Thyroid gland (tissue), 4 donors: ENCODE measurements around the gene ACVR2B. TPM values are rescaled to one million over a fixed set of nuclear protein-coding genes. Genes with fewer than 3 reads are reported as not detected.

Experiments used
- DNase-seq, 2 donors: peaks; one replicate each; pipeline ENCODE4 v3.0.0-alpha.2; 2019
- H3K27ac ChIP-seq, 3 donors: fragments of 200-600 bp; sonication (generic); 1 replicate in 2 of 3; 2 replicates in 1 of 3; pipeline ENCODE4 v1.5.1; 2016 to 2019; ENCODE audit warnings: mild to moderate bottlenecking in 1 of 3, moderate library complexity in 1 of 3
- H3K27me3 ChIP-seq: fragments of 200-600 bp; sonication (generic); one replicate; pipeline ENCODE4 v1.5.1; 2019
- H3K36me3 ChIP-seq, 2 donors: fragments of 200-600 bp; sonication (generic); one replicate each; pipeline ENCODE4 v1.5.1; 2016 to 2019
- H3K4me1 ChIP-seq, 2 donors: fragments of 200-600 bp; sonication (generic); one replicate each; pipeline ENCODE4 v1.5.1; 2017 to 2019
- H3K4me3 ChIP-seq, 3 donors: fragments of 200-600 bp; sonication (generic); replicated peaks in 1 of 3; 1 replicate in 2 of 3; 2 replicates in 1 of 3; pipeline ENCODE4 v1.5.1; 2016; ENCODE audit warnings: mild to moderate bottlenecking in 1 of 3
- H3K9me3 ChIP-seq: fragments of 200-600 bp; sonication (generic); one replicate; pipeline ENCODE4 v1.5.1; 2017
- CTCF ChIP-seq, 6 experiments: fragments of 200-600 bp in 3 of 6; fragments of 450-650 bp in 3 of 6; sonication (generic) in 3 of 6; IDR thresholded peaks; one replicate each; pipeline ENCODE4 v1.5.1; 2016 to 2019; ENCODE audit warnings: antibody characterized with exemption in 6 of 6, mild to moderate bottlenecking in 2 of 6, inconsistent platforms in 1 of 6, moderate library complexity in 1 of 6
- POLR2A ChIP-seq, 2 donors: fragments of 450-650 bp; IDR thresholded peaks; one replicate each; pipeline ENCODE4 v1.6.1; 2017; ENCODE audit warnings: antibody characterized with exemption in 2 of 2, mild to moderate bottlenecking in 2 of 2, moderate library complexity in 1 of 2
- WGBS, 2 donors: methylation state at CpG; one replicate each; pipeline ENCODE4 v1.1.5; 2017; 5-methylcytosine and 5-hydroxymethylcytosine counted together
- intact Hi-C: fragments of 100-400 bp; cut with DNase I; formaldehyde crosslinking; loops from one replicate; pipeline ENCODE4 v1.15.1; 2023
- total RNA-seq, 4 donors: library from RNA; depleted of rRNA; stranded (reverse); fragments of >200 nt; gene quantifications; one replicate each; pipeline ENCODE4 v1.2.3, GENCODE V29; 2016

The ACVR2B gene
- total RNA-seq, 4 donors from 2014 or later, result 5.1 to 12.2 (median 7.7) TPM

GRCh38 chr3:38473229-38473628 lies 19.5 kb downstream of the ACVR2B start:
- Histone ChIP-seq H3K4me1 (peaks cover 11 to 17% of the 10 kb centered on the region in 2 donors), H3K36me3 (no peaks in the 10 kb centered on the region), H3K27me3 (no peaks in the 10 kb centered on the region), H3K9me3 (no peaks in the 10 kb centered on the region), H3K4me3 (no peak overlapping the region), H3K27ac (no peak overlapping the region)
- intact Hi-C loops, result loop anchor here (10.0 kb wide), 1 partner anchor 348 kb away; no protein-coding TSS in a partner anchor
- TF ChIP-seq POLR2A (IDR thresholded peaks at IDR 0.05) (no peak), CTCF (IDR thresholded peaks at IDR 0.05) (no peak)
- peak; percentile 20 to 23 for DNase-seq
- 92 to 100% methylated on average over 2 of the region's 2 CpGs for WGBS, 2 donors

- TF ChIP-seq POLR2A (IDR thresholded peaks at IDR 0.05), result no peak
- TF ChIP-seq CTCF (IDR thresholded peaks at IDR 0.05), result no peak
- DNase-seq, result no peak
- H3K9me3 ChIP-seq, result no peaks in the 10 kb centered on the region
- 86 to 88% methylated on average over 6 of the region's 7 CpGs for WGBS, 2 donors
- H3K27ac ChIP-seq, result no peak overlapping the region
- no peaks in the 10 kb centered on the region for H3K36me3 ChIP-seq
- H3K4me1 ChIP-seq, result peaks cover 11 to 17% of the 10 kb centered on the region in 2 donors
- H3K4me3 ChIP-seq, result no peak overlapping the region
- intact Hi-C loops, result loop anchor here (10.0 kb wide), 1 partner anchor 350 kb away; no protein-coding TSS in a partner anchor
- no peaks in the 10 kb centered on the region for H3K27me3 ChIP-seq
Measured at GRCh38 chr3:38474928-38475605, 21.4 kb downstream of the ACVR2B start.

- 89 to 100% methylated on average over 6 of the region's 6 CpGs for WGBS, 2 donors
- Histone ChIP-seq H3K4me3 (no peak overlapping the region), H3K4me1 (peaks cover 11 to 17% of the 10 kb centered on the region in 2 donors), H3K27ac (no peak overlapping the region), H3K36me3 (peaks cover 2 to 5% of the 10 kb centered on the region in 2 donors), H3K27me3 (no peaks in the 10 kb centered on the region), H3K9me3 (no peaks in the 10 kb centered on the region)
- intact Hi-C loops, result loop anchor here (10.0 kb wide), 1 partner anchor 351 kb away; no protein-coding TSS in a partner anchor
- TF ChIP-seq POLR2A (IDR thresholded peaks at IDR 0.05), result no peak
- DNase-seq, result no peak
Measured at GRCh38 chr3:38475716-38476115, 22.0 kb downstream of the ACVR2B start.

GRCh38 chr3:38476157-38476756 lies 22.6 kb downstream of the ACVR2B start:
- WGBS, 2 donors, result 75 to 89% methylated on average over 3 to 4 of the region's 5 CpGs
- Histone ChIP-seq H3K9me3 (no peaks in the 10 kb centered on the region), H3K27me3 (no peaks in the 10 kb centered on the region), H3K27ac (no peak overlapping the region), H3K4me3 (no peak overlapping the region), H3K36me3 (peaks cover 7 to 11% of the 10 kb centered on the region in 2 donors), H3K4me1 (peaks cover 11 to 17% of the 10 kb centered on the region in 2 donors)
- DNase-seq, result no peak
- intact Hi-C loops, result loop anchor here (10.0 kb wide), 1 partner anchor 351 kb away; no protein-coding TSS in a partner anchor
- TF ChIP-seq CTCF (IDR thresholded peaks at IDR 0.05), result no peak
- TF ChIP-seq POLR2A (IDR thresholded peaks at IDR 0.05), result no peak

GRCh38 chr3:38477057-38477820 lies 23.5 kb downstream of the ACVR2B start:
- no peak overlapping the region for H3K27ac ChIP-seq
- TF ChIP-seq POLR2A (IDR thresholded peaks at IDR 0.05) (no peak), CTCF (IDR thresholded peaks at IDR 0.05) (no peak)
- no peak overlapping the region for H3K4me3 ChIP-seq
- intact Hi-C loops, result loop anchor here (10.0 kb wide), 1 partner anchor 352 kb away; no protein-coding TSS in a partner anchor
- H3K9me3 ChIP-seq, result no peaks in the 10 kb centered on the region
- DNase-seq, result no peak
- peaks cover 13 to 14% of the 10 kb centered on the region in 2 donors for H3K36me3 ChIP-seq
- H3K27me3 ChIP-seq, result no peaks in the 10 kb centered on the region
- peaks cover 8 to 13% of the 10 kb centered on the region in 2 donors for H3K4me1 ChIP-seq
- WGBS, 2 donors, result 96 to 97% methylated on average over 11 to 21 of the region's 21 CpGs
